Mucosa of descending colon (tissue), 3 donors: ENCODE measurements around the gene NPAS3. TPM values are rescaled to one million over a fixed set of nuclear protein-coding genes. Genes with fewer than 3 reads are reported as not detected.

Experiments
- ATAC-seq: fragments of 200-7000 bp; cut with Tn5 transposase; one replicate; pipeline ENCODE4 v1.9.1; 2020; ENCODE audit warnings: mild to moderate bottlenecking, moderate library complexity
- DNase-seq, 3 donors: peaks; one replicate each; pipeline ENCODE4 v3.0.0-alpha.2; 2020
- H3K36me3 ChIP-seq: fragments of 200-600 bp; one replicate; pipeline ENCODE4 v1.8.0; 2021; ENCODE audit warnings: low read depth, mild to moderate bottlenecking
- H3K4me1 ChIP-seq: fragments of 200-600 bp; one replicate; pipeline ENCODE4 v1.8.0; 2021; ENCODE audit warnings: low read depth, mild to moderate bottlenecking
- H3K4me3 ChIP-seq: fragments of 200-600 bp; one replicate; pipeline ENCODE4 v1.8.0; 2021; ENCODE audit warnings: mild to moderate bottlenecking
- H3K9me3 ChIP-seq: fragments of 200-600 bp; one replicate; pipeline ENCODE4 v1.8.0; 2021; ENCODE audit warnings: mild to moderate bottlenecking
- intact Hi-C, 2 donors: fragments of 100-400 bp; cut with DNase I in 1 of 2; cut with micrococcal nuclease in 1 of 2; formaldehyde crosslinking; loops; one replicate each; pipeline versions ENCODE4 v1.11.0 to v1.11.1; 2022; cut with DNase I, micrococcal nuclease
- total RNA-seq, 3 donors: library from RNA; stranded (reverse); fragmentation: NEBNext Ultra II Directional in 2 of 3; extraction: Animal tissue kit (Norgen Biotek cat#: 25700) in 2 of 3; gene quantifications; one replicate each; pipeline versions ENCODE4 v1.2.1 to v1.2.4, GENCODE V29; 2021 to 2023
- TF ChIP-seq, protein P1 (sequence below): fragments of 200-600 bp; IDR thresholded peaks from one replicate; pipeline ENCODE4 v1.8.0; 2022; ENCODE audit warnings: antibody characterized with exemption, mild to moderate bottlenecking
- donor health status: DM: no; HTN: no; CAD: no; lungs with moderate emphysema.
- donor health status: DM: no; HTN: no; CAD: no.
- donor health status: DM: no; HTN: yes; CAD: no.

The NPAS3 gene
- total RNA-seq, 3 donors from 2014 or later: 0.65 to 9.7 (median 2.0) TPM

- H3K4me1 ChIP-seq: no peaks in the 10 kb centered on the region
- ATAC-seq: no peak
Observed at GRCh38 chr14:33110737-33111443, 172.2 kb downstream of the NPAS3 start.

GRCh38 chr14:33114331-33114730 is 175.7 kb downstream of the NPAS3 start:
- Histone ChIP-seq H3K4me3 (no peak overlapping the region), H3K9me3 (no peaks in the 10 kb centered on the region), H3K36me3 (no peaks in the 10 kb centered on the region), H3K4me1 (no peaks in the 10 kb centered on the region)
- no peak for DNase-seq
- no peak for ATAC-seq
- intact Hi-C loops: no loop called here
- TF ChIP-seq, protein P1, sequence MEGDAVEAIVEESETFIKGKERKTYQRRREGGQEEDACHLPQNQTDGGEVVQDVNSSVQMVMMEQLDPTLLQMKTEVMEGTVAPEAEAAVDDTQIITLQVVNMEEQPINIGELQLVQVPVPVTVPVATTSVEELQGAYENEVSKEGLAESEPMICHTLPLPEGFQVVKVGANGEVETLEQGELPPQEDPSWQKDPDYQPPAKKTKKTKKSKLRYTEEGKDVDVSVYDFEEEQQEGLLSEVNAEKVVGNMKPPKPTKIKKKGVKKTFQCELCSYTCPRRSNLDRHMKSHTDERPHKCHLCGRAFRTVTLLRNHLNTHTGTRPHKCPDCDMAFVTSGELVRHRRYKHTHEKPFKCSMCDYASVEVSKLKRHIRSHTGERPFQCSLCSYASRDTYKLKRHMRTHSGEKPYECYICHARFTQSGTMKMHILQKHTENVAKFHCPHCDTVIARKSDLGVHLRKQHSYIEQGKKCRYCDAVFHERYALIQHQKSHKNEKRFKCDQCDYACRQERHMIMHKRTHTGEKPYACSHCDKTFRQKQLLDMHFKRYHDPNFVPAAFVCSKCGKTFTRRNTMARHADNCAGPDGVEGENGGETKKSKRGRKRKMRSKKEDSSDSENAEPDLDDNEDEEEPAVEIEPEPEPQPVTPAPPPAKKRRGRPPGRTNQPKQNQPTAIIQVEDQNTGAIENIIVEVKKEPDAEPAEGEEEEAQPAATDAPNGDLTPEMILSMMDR: no peak

More at GRCh38 chr14:33110737-33111443, 172.2 kb downstream of the NPAS3 start:
- intact Hi-C loops: no loop called here
- DNase-seq: no peak
- TF ChIP-seq, protein P1: no peak
- no peaks in the 10 kb centered on the region for H3K36me3 ChIP-seq
- H3K4me3 ChIP-seq: no peak overlapping the region
- H3K9me3 ChIP-seq: no peaks in the 10 kb centered on the region

- peak; percentile 42 for ATAC-seq
- Histone ChIP-seq H3K9me3 (no peaks in the 10 kb centered on the region), H3K4me3 (no peak overlapping the region), H3K4me1 (no peaks in the 10 kb centered on the region), H3K36me3 (no peaks in the 10 kb centered on the region)
- DNase-seq: no peak
- TF ChIP-seq, protein P1: no peak
- intact Hi-C loops: no loop called here
Observed at GRCh38 chr14:33118668-33119067, 180.0 kb downstream of the NPAS3 start.

GRCh38 chr14:33120341-33120740 is 181.7 kb downstream of the NPAS3 start:
- intact Hi-C loops: no loop called here
- ATAC-seq (peak; percentile 23), DNase-seq (no peak)
- Histone ChIP-seq H3K9me3 (no peaks in the 10 kb centered on the region), H3K4me1 (no peaks in the 10 kb centered on the region), H3K4me3 (no peak overlapping the region), H3K36me3 (no peaks in the 10 kb centered on the region)
- TF ChIP-seq, protein P1: no peak

- no peaks in the 10 kb centered on the region for H3K9me3 ChIP-seq
- no peaks in the 10 kb centered on the region for H3K36me3 ChIP-seq
- ATAC-seq (peak; percentile 86), DNase-seq (no peak)
- TF ChIP-seq, protein P1: no peak
- intact Hi-C loops: no loop called here
- no peaks in the 10 kb centered on the region for H3K4me1 ChIP-seq
- H3K4me3 ChIP-seq: no peak overlapping the region
Observed at GRCh38 chr14:33120966-33121365, 182.3 kb downstream of the NPAS3 start.
